Measurements from ENCODE around the gene WDR93. TPM values are rescaled to one million over a fixed set of nuclear protein-coding genes. Genes with fewer than 3 reads are reported as not detected.

Gene WDR93
- polyA plus RNA-seq, 3 donors: not detected

GRCh38 chr15:89774492-89774891, 83.9 kb downstream of the WDR93 start:
- Histone ChIP-seq H3K4me3 (replicated peaks in 1 of 3; ENCODE audit: low read depth in 2 of 3, low read length in 3 of 3) (no peak overlapping the region), H4K20me1 (ENCODE audit: insufficient read depth, low read length) (no peaks in the 10 kb centered on the region), H3K27ac (ENCODE audit: low read depth in 1 of 2, low read length in 2 of 2) (no peak overlapping the region), H3K79me2 (ENCODE audit: insufficient read depth, low read length) (no peaks in the 10 kb centered on the region), H3K9ac (ENCODE audit: insufficient read depth, low read length, poor library complexity, severe bottlenecking) (no peak overlapping the region), H3K4me2 (replicated peaks; ENCODE audit: extremely low read depth, low read length, poor library complexity, severe bottlenecking) (no peak overlapping the region), H3K36me3 (replicated peaks in 1 of 2; ENCODE audit: control insufficient read depth in 1 of 2, insufficient read depth in 2 of 2, low read length in 2 of 2) (no peaks in the 10 kb centered on the region), H2AFZ (ENCODE audit: insufficient read depth, low read depth, low read length, poor library complexity, severe bottlenecking) (no peak overlapping the region), H3K4me1 (ENCODE audit: control insufficient read depth in 1 of 2, insufficient read depth in 2 of 2, low read length in 2 of 2) (peaks cover 12 to 19% of the 10 kb centered on the region in 2 donors), H3K9me3 (replicated peaks in 1 of 2; ENCODE audit: control insufficient read depth in 1 of 2, insufficient read depth in 1 of 2, low read length in 2 of 2) (no peaks in the 10 kb centered on the region), H3K27me3 (ENCODE audit: control insufficient read depth in 2 of 2, insufficient read depth in 2 of 2, low read length in 2 of 2) (peaks cover 0 to 11% of the 10 kb centered on the region in 2 donors)
- H3K27me3 Mint-ChIP-seq (ENCODE audit: low read depth in 3 of 3): peaks cover 2 to 8% (median 6%) of the 10 kb centered on the region in 3 donors
- H3K4me3 Mint-ChIP-seq: no peak overlapping the region
- TF ChIP-seq, protein P1, sequence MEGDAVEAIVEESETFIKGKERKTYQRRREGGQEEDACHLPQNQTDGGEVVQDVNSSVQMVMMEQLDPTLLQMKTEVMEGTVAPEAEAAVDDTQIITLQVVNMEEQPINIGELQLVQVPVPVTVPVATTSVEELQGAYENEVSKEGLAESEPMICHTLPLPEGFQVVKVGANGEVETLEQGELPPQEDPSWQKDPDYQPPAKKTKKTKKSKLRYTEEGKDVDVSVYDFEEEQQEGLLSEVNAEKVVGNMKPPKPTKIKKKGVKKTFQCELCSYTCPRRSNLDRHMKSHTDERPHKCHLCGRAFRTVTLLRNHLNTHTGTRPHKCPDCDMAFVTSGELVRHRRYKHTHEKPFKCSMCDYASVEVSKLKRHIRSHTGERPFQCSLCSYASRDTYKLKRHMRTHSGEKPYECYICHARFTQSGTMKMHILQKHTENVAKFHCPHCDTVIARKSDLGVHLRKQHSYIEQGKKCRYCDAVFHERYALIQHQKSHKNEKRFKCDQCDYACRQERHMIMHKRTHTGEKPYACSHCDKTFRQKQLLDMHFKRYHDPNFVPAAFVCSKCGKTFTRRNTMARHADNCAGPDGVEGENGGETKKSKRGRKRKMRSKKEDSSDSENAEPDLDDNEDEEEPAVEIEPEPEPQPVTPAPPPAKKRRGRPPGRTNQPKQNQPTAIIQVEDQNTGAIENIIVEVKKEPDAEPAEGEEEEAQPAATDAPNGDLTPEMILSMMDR (IDR thresholded peaks at IDR 0.05): no peak
- H3K27ac Mint-ChIP-seq: no peak overlapping the region
- H3K9me3 Mint-ChIP-seq: no peaks in the 10 kb centered on the region
- H3K36me3 Mint-ChIP-seq: peaks cover 0 to 3% of the 10 kb centered on the region in 2 donors
- WGBS (ENCODE audit: insufficient coverage): 100% methylated on average over 5 of the region's 5 CpGs
- no peak for DNase-seq
- intact Hi-C loops (cut with micrococcal nuclease): no loop called here
- H3K4me1 Mint-ChIP-seq: peaks cover 9% of the 10 kb centered on the region

DNA sequence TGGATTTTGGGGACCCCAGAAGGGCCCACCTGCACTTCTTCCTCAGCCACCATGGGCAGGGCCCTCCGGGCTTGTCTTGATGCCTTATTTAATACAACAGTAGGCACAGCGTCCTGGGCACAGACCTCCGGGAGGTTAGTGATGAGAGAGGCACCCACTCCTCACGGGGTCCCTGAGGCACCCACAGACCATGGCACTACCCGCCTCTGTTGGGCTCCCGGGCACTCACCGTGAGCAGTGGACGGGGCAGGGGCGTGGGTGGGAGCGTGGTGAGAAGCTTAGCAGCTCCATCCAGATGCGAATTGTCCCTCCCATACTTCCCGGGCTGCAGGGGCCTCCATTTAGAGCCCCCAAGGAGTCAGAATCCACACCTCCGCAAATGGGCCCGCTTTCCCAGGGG, 85.2 kb downstream of the WDR93 start:
- H3K4me2 ChIP-seq (replicated peaks; ENCODE audit: extremely low read depth, low read length, poor library complexity, severe bottlenecking): peak overlapping the region; percentile 76
- H3K79me2 ChIP-seq (ENCODE audit: insufficient read depth, low read length): no peaks in the 10 kb centered on the region
- Mint-ChIP-seq H3K4me1 (peaks cover 17% of the 10 kb centered on the region), H3K36me3 (peaks cover 0 to 3% of the 10 kb centered on the region in 2 donors), H3K27ac (no peak overlapping the region), H3K9me3 (no peaks in the 10 kb centered on the region), H3K4me3 (no peak overlapping the region), H3K27me3 (ENCODE audit: low read depth in 3 of 3) (peaks cover 2 to 8% (median 6%) of the 10 kb centered on the region in 3 donors)
- H3K4me1 ChIP-seq (ENCODE audit: control insufficient read depth in 1 of 2, insufficient read depth in 2 of 2, low read length in 2 of 2): peaks cover 20 to 29% of the 10 kb centered on the region in 2 donors
- peak overlapping the region; percentile 47 for H3K9ac ChIP-seq (ENCODE audit: insufficient read depth, low read length, poor library complexity, severe bottlenecking)
- H3K27me3 ChIP-seq (ENCODE audit: control insufficient read depth in 2 of 2, insufficient read depth in 2 of 2, low read length in 2 of 2): peaks cover 0 to 11% of the 10 kb centered on the region in 2 donors
- H3K4me3 ChIP-seq (replicated peaks in 1 of 3; ENCODE audit: low read depth in 2 of 3, low read length in 3 of 3): peak overlapping the region in 2 of 3 experiments; percentile 22 to 64
- no peak for DNase-seq
- H3K27ac ChIP-seq (ENCODE audit: low read depth in 1 of 2, low read length in 2 of 2): no peak overlapping the region
- no peaks in the 10 kb centered on the region for H3K36me3 ChIP-seq (replicated peaks in 1 of 2; ENCODE audit: control insufficient read depth in 1 of 2, insufficient read depth in 2 of 2, low read length in 2 of 2)
- 59% methylated on average over 12 of the region's 14 CpGs for WGBS (ENCODE audit: insufficient coverage)
- peak overlapping the region; percentile 81 for H2AFZ ChIP-seq (ENCODE audit: insufficient read depth, low read depth, low read length, poor library complexity, severe bottlenecking)
- TF ChIP-seq, protein P1 (IDR thresholded peaks at IDR 0.05): no peak
- no peaks in the 10 kb centered on the region for H3K9me3 ChIP-seq (replicated peaks in 1 of 2; ENCODE audit: control insufficient read depth in 1 of 2, insufficient read depth in 1 of 2, low read length in 2 of 2)
- H4K20me1 ChIP-seq (ENCODE audit: insufficient read depth, low read length): no peaks in the 10 kb centered on the region
- intact Hi-C loops (cut with micrococcal nuclease): no loop called here

Data from CD14-positive monocyte (primary cell).